Stimulated activated naive B cell treated with anti-CD40 and anti-IgM and Interleukin-4, amounts not matched to agents 10 μg/mL and 1 μg/mL and 100 μg/mL, for 72 hours (primary cell): ENCODE measurements around the gene ENPP7.

Experiments
- ATAC-seq, 2 donors: fragments of 150-1000 bp; cut with Tn5 transposase; replicated peaks; 2 replicates each; pipeline ENCODE4 v1.10.0; 2021; ENCODE audit warnings: moderate library complexity in 1 of 2
- DNase-seq: peaks from one replicate; pipeline ENCODE4 v3.0.0; 2021
- H3K27ac Mint-ChIP-seq: one replicate; pipeline ENCODE4 v1.8.0; 2022; ENCODE audit warnings: mild to moderate bottlenecking, mixed read lengths
- H3K27me3 Mint-ChIP-seq, 2 donors: one replicate each; pipeline ENCODE4 v1.8.0; 2022; ENCODE audit warnings: mixed read lengths in 2 of 2
- H3K36me3 Mint-ChIP-seq, 2 donors: one replicate each; pipeline ENCODE4 v1.8.0; 2022; ENCODE audit warnings: mixed read lengths in 2 of 2, mild to moderate bottlenecking in 1 of 2
- H3K4me1 Mint-ChIP-seq, 2 donors: one replicate each; pipeline ENCODE4 v1.8.0; 2022; ENCODE audit warnings: mixed read lengths in 2 of 2, mild to moderate bottlenecking in 1 of 2
- H3K4me3 Mint-ChIP-seq, 2 donors: one replicate each; pipeline ENCODE4 v1.8.0; 2022; ENCODE audit warnings: mild to moderate bottlenecking in 2 of 2, mixed read lengths in 2 of 2, moderate library complexity in 1 of 2
- H3K9me3 Mint-ChIP-seq, 2 donors: one replicate each; pipeline ENCODE4 v1.8.0; 2022; ENCODE audit warnings: mixed read lengths in 2 of 2, mild to moderate bottlenecking in 1 of 2

Gene ENPP7

DNA sequence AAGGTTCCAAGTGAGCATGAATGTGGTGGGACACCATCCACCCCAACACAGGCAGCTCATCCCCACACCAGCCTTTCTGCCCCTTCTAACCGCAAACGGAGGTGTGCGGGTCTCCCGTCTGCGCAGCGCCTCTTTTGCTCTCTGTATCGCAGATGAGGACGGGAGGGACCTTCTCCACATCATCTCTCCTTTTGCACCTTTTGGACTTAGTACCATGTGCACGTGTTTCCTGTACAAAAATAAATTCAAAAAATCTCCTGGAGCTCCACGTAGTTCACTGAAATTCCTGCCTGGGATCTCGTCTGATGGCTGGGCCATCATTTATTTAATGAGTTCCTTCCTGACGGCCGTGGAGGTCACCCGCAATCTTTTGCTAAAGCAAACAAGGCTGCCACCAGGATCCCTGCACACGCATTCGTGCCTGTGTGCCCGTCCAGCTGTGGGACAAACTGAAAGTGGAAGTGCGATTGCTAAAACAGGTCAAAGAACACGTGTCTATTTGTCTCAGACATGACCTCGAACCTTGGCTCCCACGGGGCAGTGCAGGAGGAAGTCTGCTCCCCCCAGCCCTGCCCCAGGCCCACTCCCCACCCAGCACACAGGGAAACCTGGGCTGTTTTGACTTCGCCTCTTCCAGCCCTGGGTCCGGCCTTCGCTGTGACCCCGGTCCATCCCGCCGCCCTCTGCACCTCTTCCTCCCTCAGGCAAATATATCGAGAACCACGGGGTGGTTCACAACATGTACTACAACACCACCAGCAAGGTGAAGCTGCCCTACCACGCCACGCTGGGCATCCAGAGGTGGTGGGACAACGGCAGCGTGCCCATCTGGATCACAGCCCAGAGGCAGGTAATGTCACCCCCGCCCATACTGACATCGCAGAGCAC, 2.3 kb downstream of the ENPP7 start:
- Mint-ChIP-seq H3K27ac (peak overlapping the region; percentile 91), H3K9me3 (peaks cover 0 to 4% of the 10 kb centered on the region in 2 donors), H3K27me3 (peaks cover 6 to 17% of the 10 kb centered on the region in 2 donors), H3K36me3 (peaks cover 0 to 7% of the 10 kb centered on the region in 2 donors), H3K4me3 (peak overlapping the region; percentile 72 to 92), H3K4me1 (peaks cover 20 to 51% of the 10 kb centered on the region in 2 donors)
- ATAC-seq (peak; percentile 59 to 83), DNase-seq (no peak)

DNA sequence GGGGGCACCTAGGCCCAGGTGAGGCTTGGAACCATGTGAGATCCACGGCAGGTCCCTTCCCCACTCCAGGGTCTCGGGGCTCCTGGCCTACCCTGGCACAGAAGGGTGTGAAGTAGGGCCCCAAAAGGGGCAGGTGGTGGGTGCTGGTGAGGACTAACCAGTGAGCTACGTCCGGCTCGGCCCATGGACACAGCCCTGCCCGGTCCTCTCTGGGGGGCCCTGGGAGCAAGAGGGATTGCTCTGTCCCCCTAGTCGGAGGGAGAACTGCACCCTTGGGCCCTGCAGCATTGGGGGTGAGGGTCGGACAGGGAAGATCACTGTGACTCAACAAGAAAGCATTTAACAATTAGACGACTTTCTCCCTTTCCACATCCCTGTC, 2.9 kb downstream of the ENPP7 start:
- DNase-seq (no peak), ATAC-seq (no peak)
- H3K4me1 Mint-ChIP-seq, result peaks cover 20 to 46% of the 10 kb centered on the region in 2 donors
- H3K9me3 Mint-ChIP-seq, result peaks cover 0 to 4% of the 10 kb centered on the region in 2 donors
- no peak overlapping the region for H3K27ac Mint-ChIP-seq
- peaks cover 13 to 23% of the 10 kb centered on the region in 2 donors for H3K27me3 Mint-ChIP-seq
- peaks cover 0 to 7% of the 10 kb centered on the region in 2 donors for H3K36me3 Mint-ChIP-seq
- H3K4me3 Mint-ChIP-seq, result peak overlapping the region; percentile 47 to 92

DNA sequence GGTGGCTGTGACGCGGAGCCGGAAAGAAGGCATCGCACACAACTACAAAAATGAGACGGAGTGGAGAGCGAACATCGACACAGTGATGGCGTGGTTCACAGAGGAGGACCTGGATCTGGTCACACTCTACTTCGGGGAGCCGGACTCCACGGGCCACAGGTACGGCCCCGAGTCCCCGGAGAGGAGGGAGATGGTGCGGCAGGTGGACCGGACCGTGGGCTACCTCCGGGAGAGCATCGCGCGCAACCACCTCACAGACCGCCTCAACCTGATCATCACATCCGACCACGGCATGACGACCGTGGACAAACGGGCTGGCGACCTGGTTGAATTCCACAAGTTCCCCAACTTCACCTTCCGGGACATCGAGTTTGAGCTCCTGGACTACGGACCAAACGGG, 4.4 kb downstream of the ENPP7 start:
- Mint-ChIP-seq H3K9me3 (peaks cover 0 to 4% of the 10 kb centered on the region in 2 donors), H3K4me1 (peaks cover 16 to 32% of the 10 kb centered on the region in 2 donors), H3K27ac (no peak overlapping the region), H3K36me3 (no peaks in the 10 kb centered on the region), H3K4me3 (no peak overlapping the region), H3K27me3 (peaks cover 27 to 38% of the 10 kb centered on the region in 2 donors)
- ATAC-seq (no peak), DNase-seq (no peak)

DNA sequence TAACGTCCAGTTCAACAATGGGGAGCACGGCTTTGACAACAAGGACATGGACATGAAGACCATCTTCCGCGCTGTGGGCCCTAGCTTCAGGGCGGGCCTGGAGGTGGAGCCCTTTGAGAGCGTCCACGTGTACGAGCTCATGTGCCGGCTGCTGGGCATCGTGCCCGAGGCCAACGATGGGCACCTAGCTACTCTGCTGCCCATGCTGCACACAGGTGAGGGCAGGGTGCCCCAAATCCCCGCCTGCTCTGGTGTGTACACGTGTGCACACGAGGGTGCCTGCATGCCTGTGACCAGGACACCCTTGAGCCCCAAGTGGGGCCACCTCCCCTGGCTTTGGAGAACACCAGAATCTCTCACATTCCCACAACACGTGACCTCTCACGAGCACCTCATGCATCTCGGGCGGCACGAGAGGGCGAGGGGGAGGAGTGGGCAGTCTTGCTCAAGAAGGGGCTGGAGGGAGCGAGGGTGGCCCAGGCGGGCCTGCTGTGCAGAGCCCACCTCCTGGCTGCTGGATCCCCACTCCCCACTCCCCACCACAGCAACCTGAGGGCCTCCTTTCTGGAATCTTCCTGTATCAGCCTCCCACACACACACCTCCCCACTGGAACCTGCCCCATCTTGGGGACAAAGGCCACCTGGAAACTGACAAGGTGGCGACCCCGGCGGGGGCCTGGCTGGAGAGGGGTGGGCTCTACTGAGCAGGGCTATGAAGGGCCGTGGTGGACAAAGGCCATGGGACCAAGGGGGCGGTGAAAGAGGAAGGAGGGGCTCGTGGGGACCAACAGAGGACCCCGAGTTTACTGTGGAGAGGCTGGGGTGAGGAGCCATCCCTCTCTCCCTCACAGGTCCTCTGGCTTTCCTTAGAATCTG, 6.5 kb downstream of the ENPP7 start:
- Mint-ChIP-seq H3K4me1 (peaks cover 18 to 30% of the 10 kb centered on the region in 2 donors), H3K27ac (no peak overlapping the region), H3K36me3 (no peaks in the 10 kb centered on the region), H3K27me3 (peaks cover 49 to 59% of the 10 kb centered on the region in 2 donors), H3K4me3 (no peak overlapping the region), H3K9me3 (peaks cover 0 to 4% of the 10 kb centered on the region in 2 donors)
- ATAC-seq (no peak), DNase-seq (no peak)

DNA sequence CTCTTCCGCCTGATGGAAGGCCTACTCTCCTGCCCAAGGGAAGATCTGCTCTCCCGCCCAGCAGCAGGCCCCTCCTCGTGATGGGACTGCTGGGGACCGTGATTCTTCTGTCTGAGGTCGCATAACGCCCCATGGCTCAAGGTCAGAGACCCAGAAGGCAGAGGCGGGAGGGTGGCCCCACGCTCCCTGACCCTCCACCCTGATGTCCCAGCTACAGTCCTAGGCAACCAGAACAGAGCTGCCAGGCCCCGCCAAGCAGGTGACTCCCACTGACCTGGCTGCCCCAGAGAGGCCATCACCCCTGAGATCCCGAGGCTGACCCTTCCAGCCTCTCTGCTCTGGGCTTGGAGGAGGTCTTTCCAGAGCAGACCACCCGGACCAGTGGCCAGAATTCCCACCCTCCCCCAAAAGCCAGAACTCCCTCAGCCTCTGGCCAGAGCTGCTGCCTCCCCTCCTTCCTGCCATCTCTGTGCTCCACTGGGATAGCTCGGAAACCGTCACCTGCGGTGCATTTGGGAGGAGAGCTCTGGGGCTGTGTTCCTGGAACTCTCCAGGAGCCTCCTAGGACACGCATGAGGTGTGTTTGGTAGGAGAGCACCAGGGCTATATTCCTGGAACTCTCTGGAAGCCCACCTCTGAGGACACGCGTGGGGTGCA, 7.3 kb downstream of the ENPP7 start:
- no peak for DNase-seq
- Mint-ChIP-seq H3K4me3 (no peak overlapping the region), H3K27me3 (peaks cover 53 to 62% of the 10 kb centered on the region in 2 donors), H3K36me3 (no peaks in the 10 kb centered on the region), H3K9me3 (peaks cover 0 to 4% of the 10 kb centered on the region in 2 donors), H3K4me1 (peaks cover 11 to 24% of the 10 kb centered on the region in 2 donors), H3K27ac (peak overlapping the region; percentile 42)
- no peak for ATAC-seq

DNA sequence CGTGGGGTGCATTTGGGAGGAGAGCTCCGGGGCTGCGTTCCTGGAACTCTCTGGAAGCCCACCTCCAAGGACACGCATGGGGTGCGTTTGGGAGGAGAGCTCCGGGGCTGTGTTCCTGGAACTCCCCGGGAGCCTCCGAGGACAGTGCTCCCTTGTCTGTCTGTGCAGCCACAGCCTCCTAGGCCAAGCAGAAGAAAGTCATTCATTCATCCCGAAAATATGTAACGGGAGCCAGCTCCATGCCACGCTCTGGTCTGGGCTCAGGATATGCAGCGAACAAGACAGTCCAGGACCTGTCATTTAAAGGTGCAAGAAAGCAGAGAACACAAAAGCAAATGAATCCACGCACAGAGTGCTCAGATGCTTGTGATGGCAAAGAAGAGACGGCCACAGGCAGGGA, 7.9 kb downstream of the ENPP7 start:
- DNase-seq, result no peak
- no peaks in the 10 kb centered on the region for H3K9me3 Mint-ChIP-seq
- peaks cover 6 to 18% of the 10 kb centered on the region in 2 donors for H3K4me1 Mint-ChIP-seq
- peaks cover 57 to 66% of the 10 kb centered on the region in 2 donors for H3K27me3 Mint-ChIP-seq
- H3K36me3 Mint-ChIP-seq, result no peaks in the 10 kb centered on the region
- no peak for ATAC-seq
- H3K27ac Mint-ChIP-seq, result no peak overlapping the region
- no peak overlapping the region for H3K4me3 Mint-ChIP-seq

- Mint-ChIP-seq H3K9me3 (no peaks in the 10 kb centered on the region), H3K36me3 (no peaks in the 10 kb centered on the region), H3K27ac (no peak overlapping the region), H3K27me3 (peaks cover 57 to 66% of the 10 kb centered on the region in 2 donors), H3K4me1 (peaks cover 6 to 17% of the 10 kb centered on the region in 2 donors), H3K4me3 (no peak overlapping the region)
- no peak for ATAC-seq
- no peak for DNase-seq
Measured at GRCh38 chr17:79739148-79740062, 8.7 kb downstream of the ENPP7 start.

- H3K27me3 Mint-ChIP-seq, result peaks cover 57 to 72% of the 10 kb centered on the region in 2 donors
- H3K27ac Mint-ChIP-seq, result peak overlapping the region; percentile 16
- H3K4me1 Mint-ChIP-seq, result peaks cover 6 to 17% of the 10 kb centered on the region in 2 donors
- H3K36me3 Mint-ChIP-seq, result no peaks in the 10 kb centered on the region
- H3K4me3 Mint-ChIP-seq, result no peak overlapping the region
- H3K9me3 Mint-ChIP-seq, result no peaks in the 10 kb centered on the region
- no peak for ATAC-seq
- no peak for DNase-seq
Measured at GRCh38 chr17:79740413-79740812, 9.7 kb downstream of the ENPP7 start.

- Mint-ChIP-seq H3K27ac (no peak overlapping the region), H3K4me1 (peaks cover 7 to 20% of the 10 kb centered on the region in 2 donors), H3K9me3 (no peaks in the 10 kb centered on the region), H3K27me3 (peaks cover 61 to 73% of the 10 kb centered on the region in 2 donors), H3K4me3 (no peak overlapping the region), H3K36me3 (no peaks in the 10 kb centered on the region)
- DNase-seq (no peak), ATAC-seq (no peak)
Measured at GRCh38 chr17:79741401-79741750, 10.6 kb downstream of the ENPP7 start.

DNA sequence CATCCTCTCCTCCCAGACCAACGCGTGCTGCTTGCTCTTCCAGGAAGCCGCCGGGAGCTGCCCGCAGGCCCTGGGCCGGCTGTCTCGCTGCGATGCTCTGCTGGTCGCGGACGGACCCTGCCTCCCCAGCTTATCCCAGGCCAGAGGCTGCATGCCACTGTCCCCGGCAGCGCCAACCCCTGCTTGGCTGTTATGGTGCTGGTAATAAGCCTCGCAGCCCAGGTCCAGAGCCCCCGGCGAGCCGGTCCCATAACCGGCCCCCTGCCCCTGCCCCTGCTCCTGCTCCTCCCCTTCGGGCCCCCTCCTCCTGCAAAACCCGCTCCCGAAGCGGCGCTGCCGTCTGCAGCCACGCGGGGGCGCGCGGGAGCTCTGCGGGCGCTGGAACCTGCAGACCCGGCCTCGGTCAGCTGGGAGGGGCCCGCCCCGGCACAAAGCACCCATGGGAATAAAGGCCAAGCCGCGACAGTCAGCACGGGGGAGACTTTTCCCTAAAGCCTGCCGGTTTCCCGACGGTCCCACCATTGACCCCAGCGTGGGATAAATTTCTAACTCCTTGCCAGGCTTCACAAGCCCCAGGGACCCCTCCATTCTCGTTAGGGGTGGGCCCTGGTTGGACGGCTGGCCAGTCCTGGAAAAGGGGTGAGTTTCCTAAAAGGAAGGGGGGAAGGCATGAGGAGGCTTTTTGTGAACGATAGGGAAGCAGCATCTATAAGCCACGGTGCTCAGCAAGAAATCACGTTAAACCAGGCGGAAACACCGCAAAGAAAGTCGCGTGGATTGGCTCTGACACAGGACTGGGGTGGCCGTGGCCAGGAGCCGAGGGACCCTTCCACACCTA, 11.2 kb downstream of the ENPP7 start:
- Mint-ChIP-seq H3K27me3 (peaks cover 65 to 75% of the 10 kb centered on the region in 2 donors), H3K9me3 (no peaks in the 10 kb centered on the region), H3K4me1 (peaks cover 8 to 26% of the 10 kb centered on the region in 2 donors), H3K4me3 (no peak overlapping the region), H3K27ac (no peak overlapping the region), H3K36me3 (no peaks in the 10 kb centered on the region)
- DNase-seq, result peak; percentile 60
- ATAC-seq, result peak; percentile 63 to 71

- Mint-ChIP-seq H3K4me1 (peaks cover 11 to 32% of the 10 kb centered on the region in 2 donors), H3K36me3 (no peaks in the 10 kb centered on the region), H3K27ac (no peak overlapping the region), H3K9me3 (no peaks in the 10 kb centered on the region), H3K4me3 (no peak overlapping the region), H3K27me3 (peaks cover 70 to 74% of the 10 kb centered on the region in 2 donors)
- DNase-seq, result no peak
- no peak for ATAC-seq
Measured at GRCh38 chr17:79742589-79742918, 11.8 kb downstream of the ENPP7 start.

DNA sequence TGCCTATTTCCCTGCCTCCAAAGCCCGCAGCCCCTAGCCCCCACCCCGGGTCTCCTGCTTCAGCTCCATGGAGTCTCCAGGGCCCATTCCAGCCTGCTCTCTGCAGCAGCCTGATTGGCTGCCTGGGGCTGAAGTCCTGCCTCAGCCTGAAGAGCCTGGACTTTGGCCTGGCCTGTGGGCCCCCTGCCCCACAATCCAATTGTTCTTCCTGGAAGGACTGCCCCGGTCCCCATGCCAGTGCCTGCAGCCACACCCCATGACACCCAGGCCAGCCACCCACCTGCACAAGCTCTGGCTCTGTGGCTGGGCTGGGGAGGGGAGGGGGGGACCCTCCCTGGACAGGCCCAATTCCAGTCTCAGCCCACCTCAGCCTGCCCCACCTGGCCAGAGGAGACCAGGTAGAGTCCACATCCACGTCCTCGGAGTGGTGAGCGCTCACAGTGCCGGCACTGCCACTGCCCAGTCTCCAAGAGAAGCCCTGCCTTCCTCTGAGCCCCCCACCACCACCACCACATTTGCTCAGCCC, 12.3 kb downstream of the ENPP7 start:
- Mint-ChIP-seq H3K27me3 (peaks cover 70 to 74% of the 10 kb centered on the region in 2 donors), H3K4me3 (no peak overlapping the region), H3K36me3 (no peaks in the 10 kb centered on the region)

More for the DNA sequence above, 12.3 kb downstream of the ENPP7 start:
- Mint-ChIP-seq H3K27ac (no peak overlapping the region), H3K9me3 (no peaks in the 10 kb centered on the region), H3K4me1 (peaks cover 15 to 37% of the 10 kb centered on the region in 2 donors)
- DNase-seq, result no peak
- no peak for ATAC-seq
